SH-SY5Y (cell line): ENCODE measurements around the gene GPR148.

Source experiments
- GATA2 ChIP-seq: IDR thresholded peaks from 2 replicates; pipeline ENCODE4 v1.6.1; 2011; ENCODE audit warnings: mild to moderate bottlenecking, low read depth, low read length
- GATA3 ChIP-seq: IDR thresholded peaks from 2 replicates; pipeline ENCODE4 v1.6.1; 2011; ENCODE audit warnings: low read depth, mild to moderate bottlenecking, low read length, moderate library complexity

GPR148 gene

GRCh38 chr2:130728549-130729316 is at the start of gene GPR148:
Gene GPR148, plus strand, starts transcription at chr2:130729070. Its CDS starts 82 bp downstream, at chr2:130729152.
- no peak for TF ChIP-seq GATA3
- TF ChIP-seq GATA2 = no peak

GRCh38 chr2:130720036-130720435 is 8.8 kb upstream of the GPR148 start:
- TF ChIP-seq GATA3 = no peak
- no peak for TF ChIP-seq GATA2

GRCh38 chr2:130720528-130720927 is 8.3 kb upstream of the GPR148 start:
- TF ChIP-seq GATA2 (no peak), GATA3 (no peak)

GRCh38 chr2:130724455-130724854 is 4.4 kb upstream of the GPR148 start:
- TF ChIP-seq GATA3 (no peak), GATA2 (no peak)

- TF ChIP-seq GATA3 (no peak), GATA2 (no peak)
Observed at GRCh38 chr2:130726614-130727180, 2.2 kb upstream of the GPR148 start.

- TF ChIP-seq GATA3 (no peak), GATA2 (no peak)
Observed at GRCh38 chr2:130727286-130727924, 1.5 kb upstream of the GPR148 start.

- TF ChIP-seq GATA2 (no peak), GATA3 (no peak)
Observed at GRCh38 chr2:130728007-130728454, 839 bp upstream of the GPR148 start.

- TF ChIP-seq GATA3 = no peak
- TF ChIP-seq GATA2 = no peak
Observed at GRCh38 chr2:130729322-130730299, 741 bp downstream of the GPR148 start.

- TF ChIP-seq GATA3 = no peak
Observed at GRCh38 chr2:130735200-130735599, 6.3 kb downstream of the GPR148 start.

- TF ChIP-seq GATA3 = no peak
- TF ChIP-seq GATA2 = no peak
Observed at GRCh38 chr2:130736487-130736886, 7.6 kb downstream of the GPR148 start.

- TF ChIP-seq GATA2 = no peak
- no peak for TF ChIP-seq GATA3
Observed at GRCh38 chr2:130737592-130737991, 8.7 kb downstream of the GPR148 start.

- TF ChIP-seq GATA2 (no peak), GATA3 (no peak)
Observed at GRCh38 chr2:130740671-130741070, 11.8 kb downstream of the GPR148 start.

- TF ChIP-seq GATA3 (no peak), GATA2 (no peak)
Observed at GRCh38 chr2:130743278-130743677, 14.4 kb downstream of the GPR148 start.
